Measurements from ENCODE around the gene TMC3. TPM values are rescaled to one million over a fixed set of nuclear protein-coding genes. Genes with fewer than 3 reads are reported as not detected.
A peak's percentile ranks its signal among the peaks of the same experiment; 100 is the strongest.

TMC3 gene
- total and polyA plus RNA-seq, 10 of the 15 experiments (the other 5 are each of a cell fraction or from before 2014, with no cell fraction given): 0.03 to 0.04 (median 0.04) TPM; not detected in 7

DNA sequence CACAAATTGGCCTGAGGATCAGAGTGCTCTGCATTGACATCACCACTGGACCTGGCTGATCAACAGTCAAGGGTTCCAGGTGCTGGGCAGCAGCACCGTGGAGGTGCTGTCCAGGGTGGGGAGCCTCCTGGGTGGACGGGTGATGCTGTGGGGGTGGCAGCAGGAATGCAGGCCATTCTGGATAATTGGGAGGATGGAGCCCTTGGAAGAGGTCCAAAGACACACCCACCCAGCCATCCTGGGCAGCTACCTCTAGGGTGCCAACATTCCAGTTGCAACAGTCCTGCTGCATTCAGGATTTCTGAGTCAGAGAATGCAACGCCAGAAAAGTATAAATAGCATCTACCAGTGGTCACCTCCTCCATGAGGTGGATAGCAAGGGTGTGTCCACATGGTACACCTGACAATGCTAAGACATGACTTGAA, 76.9 kb downstream of the TMC3 start:
- ChIA-PET RAD21 (ENCODE audit: unreplicated experiment) (interaction anchor here (0.6 to 8.4 kb wide), 9 partner anchors 11 to 271 kb away, joined by 3 to 73 read pairs (median 5); partner anchors contain the start of gene STARD5), SMC1A (ENCODE audit: uncharacterized antibody, unreplicated experiment) (interaction anchor here (0.7 to 9.6 kb wide), 12 partner anchors 11 to 274 kb away, joined by 3 to 109 read pairs (median 4); partner anchors contain the start of gene STARD5), POLR2A (interaction anchor here (0.7 to 1.6 kb wide), 4 partner anchors 10 to 27 kb away, joined by 3 to 5 read pairs (median 4); partner anchors contain the start of gene STARD5), CTCF (interaction anchor here (0.7 to 6.6 kb wide), 10 partner anchors 10 to 376 kb away, joined by 3 to 66 read pairs (median 4); no protein-coding TSS in a partner anchor)
- ATAC-seq (no peak), DNase-seq (ENCODE audit: low read depth, low spot score) (no peak), FAIRE-seq (no peak)
- Histone ChIP-seq H3K36me3 (ENCODE audit: control insufficient read depth in 2 of 2, insufficient read depth in 2 of 2, low read length in 1 of 2) (peaks cover 0 to 3% of the 10 kb centered on the region in 2 experiments; a peak in 2 of 4 replicates), H3K4me3 (peak overlapping the region; percentile 75), H3K27me3 (replicated peaks in 1 of 2; ENCODE audit: control insufficient read depth in 2 of 2, insufficient read depth in 2 of 2, low read length in 1 of 2) (no peaks in the 10 kb centered on the region), H4K20me1 (ENCODE audit: control insufficient read depth, insufficient read depth) (no peaks in the 10 kb centered on the region), H3K9me3 (replicated peaks; ENCODE audit: control insufficient read depth, insufficient read depth, low read length) (no peaks in the 10 kb centered on the region), H3K4me2 (ENCODE audit: control insufficient read depth, insufficient read depth) (peak overlapping the region; percentile 100), H2AFZ (ENCODE audit: control insufficient read depth, low read depth, low read length) (no peak overlapping the region), H3K79me2 (ENCODE audit: control insufficient read depth, insufficient read depth, low read length) (peaks cover 83% of the 10 kb centered on the region), H3K9ac (ENCODE audit: control insufficient read depth, insufficient read depth, low read length) (peak overlapping the region; percentile 79), H3K27ac (ENCODE audit: control insufficient read depth, insufficient read depth) (peak overlapping the region; percentile 99), H3K4me1 (ENCODE audit: control insufficient read depth, insufficient read depth, low read length) (peaks cover 60% of the 10 kb centered on the region)
- intact Hi-C loops (cut with micrococcal nuclease; ENCODE audit: unreplicated experiment) (loop anchor here (10.0 kb wide), 1 partner anchor 748 kb away; the partner anchor contains the start of gene MEX3B), in situ Hi-C loops (cut with MboI) (loop anchor here (10.0 to 25.0 kb wide), 5 partner anchors 302 to 1915 kb away; partner anchors contain the start of genes HDGFL3 and RPS17)
- 4% methylated on average over 3 of the region's 3 CpGs for WGBS (ENCODE audit: insufficient coverage, insufficient replicate concordance, low lambda C conversion rate, missing lambda C conversion rate)
- TSS peak; percentile 4 for BruUV-seq (replicated peaks)
- TF ChIP-seq MTA3 (IDR thresholded peaks at IDR 0.05; ENCODE audit: borderline replicate concordance, low read length) (no peak), ZNF217 (IDR thresholded peaks at IDR 0.05) (no peak), CHD4 (IDR thresholded peaks at IDR 0.05) (no peak), SMAD1 (IDR thresholded peaks at IDR 0.05; ENCODE audit: low read depth, partially characterized antibody) (peak; percentile 11), PAX8 (IDR thresholded peaks at IDR 0.05) (no peak), EED (IDR thresholded peaks at IDR 0.05; ENCODE audit: low read depth) (no peak), TCF12 (IDR thresholded peaks at IDR 0.05; ENCODE audit: low read depth, low read length) (no peak), CBX5 (IDR thresholded peaks at IDR 0.05; ENCODE audit: low read depth) (no peak)
- TF ChIP-seq, protein P1, sequence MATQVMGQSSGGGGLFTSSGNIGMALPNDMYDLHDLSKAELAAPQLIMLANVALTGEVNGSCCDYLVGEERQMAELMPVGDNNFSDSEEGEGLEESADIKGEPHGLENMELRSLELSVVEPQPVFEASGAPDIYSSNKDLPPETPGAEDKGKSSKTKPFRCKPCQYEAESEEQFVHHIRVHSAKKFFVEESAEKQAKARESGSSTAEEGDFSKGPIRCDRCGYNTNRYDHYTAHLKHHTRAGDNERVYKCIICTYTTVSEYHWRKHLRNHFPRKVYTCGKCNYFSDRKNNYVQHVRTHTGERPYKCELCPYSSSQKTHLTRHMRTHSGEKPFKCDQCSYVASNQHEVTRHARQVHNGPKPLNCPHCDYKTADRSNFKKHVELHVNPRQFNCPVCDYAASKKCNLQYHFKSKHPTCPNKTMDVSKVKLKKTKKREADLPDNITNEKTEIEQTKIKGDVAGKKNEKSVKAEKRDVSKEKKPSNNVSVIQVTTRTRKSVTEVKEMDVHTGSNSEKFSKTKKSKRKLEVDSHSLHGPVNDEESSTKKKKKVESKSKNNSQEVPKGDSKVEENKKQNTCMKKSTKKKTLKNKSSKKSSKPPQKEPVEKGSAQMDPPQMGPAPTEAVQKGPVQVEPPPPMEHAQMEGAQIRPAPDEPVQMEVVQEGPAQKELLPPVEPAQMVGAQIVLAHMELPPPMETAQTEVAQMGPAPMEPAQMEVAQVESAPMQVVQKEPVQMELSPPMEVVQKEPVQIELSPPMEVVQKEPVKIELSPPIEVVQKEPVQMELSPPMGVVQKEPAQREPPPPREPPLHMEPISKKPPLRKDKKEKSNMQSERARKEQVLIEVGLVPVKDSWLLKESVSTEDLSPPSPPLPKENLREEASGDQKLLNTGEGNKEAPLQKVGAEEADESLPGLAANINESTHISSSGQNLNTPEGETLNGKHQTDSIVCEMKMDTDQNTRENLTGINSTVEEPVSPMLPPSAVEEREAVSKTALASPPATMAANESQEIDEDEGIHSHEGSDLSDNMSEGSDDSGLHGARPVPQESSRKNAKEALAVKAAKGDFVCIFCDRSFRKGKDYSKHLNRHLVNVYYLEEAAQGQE (IDR thresholded peaks at IDR 0.05; ENCODE audit: low read depth, low read length): peak; percentile 44; the same call in 1 of the 2 replicates
- TF ChIP-seq, protein P2, sequence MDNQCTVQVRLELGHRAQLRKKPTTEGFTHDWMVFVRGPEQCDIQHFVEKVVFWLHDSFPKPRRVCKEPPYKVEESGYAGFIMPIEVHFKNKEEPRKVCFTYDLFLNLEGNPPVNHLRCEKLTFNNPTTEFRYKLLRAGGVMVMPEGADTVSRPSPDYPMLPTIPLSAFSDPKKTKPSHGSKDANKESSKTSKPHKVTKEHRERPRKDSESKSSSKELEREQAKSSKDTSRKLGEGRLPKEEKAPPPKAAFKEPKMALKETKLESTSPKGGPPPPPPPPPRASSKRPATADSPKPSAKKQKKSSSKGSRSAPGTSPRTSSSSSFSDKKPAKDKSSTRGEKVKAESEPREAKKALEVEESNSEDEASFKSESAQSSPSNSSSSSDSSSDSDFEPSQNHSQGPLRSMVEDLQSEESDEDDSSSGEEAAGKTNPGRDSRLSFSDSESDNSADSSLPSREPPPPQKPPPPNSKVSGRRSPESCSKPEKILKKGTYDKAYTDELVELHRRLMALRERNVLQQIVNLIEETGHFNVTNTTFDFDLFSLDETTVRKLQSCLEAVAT (IDR thresholded peaks at IDR 0.05): 0 out of 2 replicates have a peak, but pooled peaks have one; percentile 36
